ENCODE measurements around the gene C11orf91.
"Not testable (repeated sequence)": the region's sequence is repeated elsewhere in the genome, so short reads cannot be mapped to it uniquely, and the experiment has no call there.

The C11orf91 gene

DNA sequence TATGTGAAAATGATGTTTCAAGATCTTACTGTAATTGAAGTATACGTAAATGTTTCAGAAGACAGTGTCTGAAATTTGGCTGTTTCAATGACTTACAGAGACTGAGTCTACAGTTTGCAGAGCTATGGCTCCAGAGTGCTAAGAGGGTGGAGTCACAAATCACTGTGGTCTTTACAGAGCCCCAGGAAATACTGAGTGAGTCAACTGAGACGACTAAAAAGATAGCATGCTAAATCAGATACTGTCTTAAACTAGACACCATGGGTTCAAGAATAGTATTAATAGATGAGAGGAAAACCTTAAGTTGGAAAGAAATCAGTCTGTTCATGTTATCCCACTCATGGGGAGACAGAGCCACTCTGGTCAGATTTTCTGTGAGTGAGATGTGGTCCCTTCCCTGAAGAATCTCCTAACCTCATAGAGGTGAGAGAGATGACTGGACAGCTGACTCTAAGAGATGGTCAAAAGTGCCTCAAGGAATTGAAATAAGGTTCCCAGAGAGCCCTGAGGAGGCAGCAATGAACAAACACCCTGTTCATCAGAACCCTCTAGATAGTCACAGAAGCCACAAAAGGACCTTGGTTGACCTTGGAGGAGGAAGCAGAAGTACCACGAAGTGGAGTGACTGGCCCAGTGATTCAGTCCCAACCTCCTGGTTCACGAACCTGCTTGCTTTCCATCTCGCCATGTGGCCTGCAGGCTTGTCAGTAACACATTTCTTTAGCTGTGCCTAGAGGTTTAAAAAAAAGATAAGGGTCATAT lies 30.2 kb downstream of the C11orf91 start:
- no peak for DNase-seq (ENCODE audit: low read depth in 2 of 2)

- DNase-seq (ENCODE audit: low read depth in 2 of 2): no peak
Observed at GRCh38 chr11:33669598-33670249, 30.9 kb downstream of the C11orf91 start.

GRCh38 chr11:33668951-33669596 lies 31.6 kb downstream of the C11orf91 start:
- no peak for DNase-seq (ENCODE audit: low read depth in 2 of 2)

- DNase-seq (ENCODE audit: low read depth in 2 of 2): no peak
Observed at GRCh38 chr11:33668468-33668825, 32.2 kb downstream of the C11orf91 start.

GRCh38 chr11:33667819-33668467 lies 32.7 kb downstream of the C11orf91 start:
- DNase-seq (ENCODE audit: low read depth in 2 of 2): no peak

GRCh38 chr11:33665350-33666106 lies 35.1 kb downstream of the C11orf91 start:
- DNase-seq (ENCODE audit: low read depth in 2 of 2): no peak

DNA sequence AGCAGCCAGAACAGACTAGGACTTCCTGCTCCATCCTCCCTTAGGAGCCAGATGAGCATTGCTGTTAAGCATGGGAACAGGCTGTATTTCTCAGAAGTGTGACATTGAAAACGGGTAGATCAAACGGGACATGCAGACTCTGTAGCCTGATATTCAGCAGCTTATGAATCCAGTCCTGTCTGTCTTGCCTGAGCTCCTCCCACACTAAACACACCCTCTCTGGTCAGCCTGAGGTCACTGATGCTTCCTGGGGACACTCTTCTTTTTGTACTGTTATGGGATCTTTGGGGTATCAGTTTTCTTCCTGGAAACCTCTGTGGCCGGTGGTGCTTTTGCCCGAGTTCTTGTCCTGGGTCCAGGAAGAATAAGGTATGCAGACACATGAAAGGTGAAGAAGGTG lies 35.8 kb downstream of the C11orf91 start:
- DNase-seq (ENCODE audit: low read depth in 2 of 2): no peak

DNA sequence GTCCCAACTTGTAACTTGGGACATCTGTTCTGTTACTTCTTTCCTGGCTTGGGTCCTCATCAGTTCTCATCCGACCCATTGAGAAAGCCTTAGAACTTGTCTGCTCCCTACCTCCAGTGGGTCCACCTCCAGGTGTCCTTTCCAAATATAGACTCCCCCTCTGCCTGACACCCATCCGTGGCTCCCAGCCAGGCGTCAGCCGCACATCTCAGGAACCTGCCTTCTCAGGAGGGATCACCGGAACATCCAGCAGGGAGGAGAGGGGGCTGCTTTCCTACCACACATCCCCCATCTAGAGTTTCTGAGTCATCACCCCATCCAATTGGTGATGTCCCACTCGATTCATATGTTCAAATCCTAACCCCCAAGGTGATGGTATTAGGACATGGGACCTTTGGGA lies 36.5 kb downstream of the C11orf91 start:
- no peak for DNase-seq (ENCODE audit: low read depth in 2 of 2)

- no peak for DNase-seq (ENCODE audit: low read depth in 2 of 2)
Observed at GRCh38 chr11:33663121-33663520, 37.5 kb downstream of the C11orf91 start.

DNA sequence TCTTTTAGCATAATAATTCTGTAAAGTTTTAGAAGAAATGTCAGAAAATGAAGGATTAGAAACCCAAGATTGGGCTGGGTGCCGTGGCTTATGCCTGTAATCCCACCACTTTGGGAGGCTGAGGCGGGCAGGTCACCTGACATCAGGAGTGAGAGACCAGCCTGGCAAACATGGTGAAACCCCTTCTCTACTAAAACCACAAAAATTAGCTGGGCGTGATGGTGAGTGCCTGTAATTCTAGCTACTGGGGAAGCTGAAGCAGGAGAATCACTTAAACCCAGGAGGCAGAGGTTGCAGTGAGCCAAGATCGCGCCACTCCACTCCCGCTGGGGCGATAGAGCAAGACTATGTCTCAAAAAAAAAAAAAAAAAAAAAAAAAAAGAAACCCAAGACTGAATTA lies 39.1 kb downstream of the C11orf91 start:
- DNase-seq (ENCODE audit: low read depth in 2 of 2): not testable (repeated sequence)

DNA sequence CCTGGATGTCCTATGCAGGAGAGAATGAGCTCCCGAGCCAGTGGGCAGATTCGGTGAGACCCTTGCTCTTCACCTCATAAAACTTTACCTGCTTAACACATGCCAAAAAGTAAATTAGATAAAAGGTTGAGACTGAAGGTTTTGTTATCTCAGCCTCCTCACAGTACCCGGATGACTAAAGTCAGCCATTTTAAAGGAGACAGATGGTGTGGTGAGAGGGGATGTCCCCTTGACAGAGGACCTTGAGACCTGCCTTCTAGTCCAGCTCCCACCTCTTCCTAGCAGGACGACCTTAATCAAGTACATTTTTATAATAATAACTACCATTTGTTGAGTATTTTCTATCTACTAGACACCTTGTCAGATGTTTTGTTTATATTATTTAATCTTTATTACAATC lies 39.7 kb downstream of the C11orf91 start:
- DNase-seq (ENCODE audit: low read depth in 2 of 2): no peak

DNA sequence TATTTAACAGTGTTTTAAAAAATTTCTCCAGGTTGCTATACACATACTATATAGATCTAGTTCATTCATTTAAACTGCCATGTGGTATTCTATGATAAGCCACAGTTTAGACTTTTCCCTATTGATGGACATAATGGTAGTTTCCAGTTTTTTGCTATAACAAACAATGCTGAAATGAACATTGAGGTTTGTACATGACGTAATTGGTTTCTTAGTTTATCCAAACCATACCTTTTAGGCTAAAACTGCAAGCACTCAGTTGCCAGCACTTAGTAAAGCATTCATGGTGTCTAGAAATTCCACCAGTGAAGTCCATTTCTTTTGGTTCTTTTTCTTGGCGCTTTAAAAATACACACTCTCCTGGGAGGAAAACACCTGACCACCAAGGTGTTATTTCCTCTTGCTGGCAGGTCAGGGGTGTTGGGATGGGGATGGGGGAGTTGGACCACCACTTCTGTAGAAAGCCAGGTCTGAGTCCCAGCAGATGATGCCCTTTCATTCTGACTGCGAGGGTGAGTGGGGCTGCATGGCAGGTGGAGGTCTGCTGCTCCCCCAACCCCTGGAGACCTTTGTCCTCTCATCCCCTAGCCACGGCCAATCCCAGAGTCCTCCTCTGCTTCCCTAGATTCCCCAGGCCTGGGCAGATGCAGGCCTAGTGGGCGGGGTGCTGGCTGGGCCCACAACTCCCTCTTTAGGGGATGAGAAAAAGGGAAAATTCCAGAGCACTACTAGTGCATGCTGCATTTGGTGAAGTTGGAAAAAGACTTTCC lies 41.1 kb downstream of the C11orf91 start:
- DNase-seq (ENCODE audit: low read depth in 2 of 2): no peak

DNA sequence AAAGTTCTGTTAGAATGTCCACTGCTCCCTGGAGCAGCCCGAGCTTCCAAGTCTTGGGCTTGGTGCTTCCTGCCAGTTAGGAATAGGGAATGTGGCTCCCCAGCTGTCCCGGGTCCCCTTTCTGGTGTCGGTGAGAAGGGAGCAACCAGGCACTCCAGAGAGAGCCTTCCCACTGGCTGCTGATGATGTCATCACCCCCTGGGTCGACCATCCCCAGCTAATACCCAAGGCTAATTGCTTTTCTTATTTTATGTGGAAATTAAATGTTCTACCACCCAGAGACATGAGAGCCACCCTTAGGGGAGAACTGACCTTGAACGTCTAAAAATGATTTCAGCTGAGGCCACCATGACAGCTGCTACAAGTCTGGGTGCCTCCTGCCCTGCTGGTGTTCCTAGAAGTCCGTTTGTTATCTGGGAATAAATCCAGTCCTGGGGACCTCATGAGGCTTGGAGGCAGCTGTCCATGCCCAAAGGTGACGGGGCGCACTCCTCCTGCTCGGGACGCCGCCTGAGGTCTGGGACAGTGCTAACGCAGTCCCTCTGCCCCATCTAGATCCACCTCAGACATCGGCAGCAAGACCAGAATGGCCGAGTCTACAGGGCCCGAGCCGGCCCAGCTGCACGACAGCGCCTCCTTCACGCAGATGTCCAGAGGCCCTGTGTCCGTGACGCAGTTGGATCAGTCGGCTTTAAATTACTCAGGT lies 42.3 kb downstream of the C11orf91 start:
- DNase-seq (ENCODE audit: low read depth in 2 of 2): no peak

DNA sequence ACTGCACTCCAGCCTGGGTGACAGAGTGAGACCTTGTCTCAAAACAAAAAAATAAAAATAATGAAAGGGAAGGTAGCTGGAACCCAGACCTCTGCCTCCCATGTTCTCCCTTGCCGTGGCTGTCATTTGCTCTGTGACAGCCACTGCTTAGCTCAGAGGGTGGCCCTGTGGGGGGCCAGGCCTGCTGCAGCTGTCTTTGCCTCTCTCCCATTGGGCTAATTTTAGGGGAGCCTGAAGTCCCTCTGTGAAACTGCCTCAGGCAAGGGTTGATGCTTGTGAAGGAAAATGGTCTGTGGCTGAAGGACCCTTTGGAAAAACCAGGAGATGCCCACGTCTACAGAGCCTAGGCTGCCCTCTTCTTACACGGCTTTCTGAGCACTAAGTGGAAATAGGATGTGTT lies 42.9 kb downstream of the C11orf91 start:
- DNase-seq (ENCODE audit: low read depth in 2 of 2): no peak

- no peak for DNase-seq (ENCODE audit: low read depth in 2 of 2)
Observed at GRCh38 chr11:33656768-33657167, 43.9 kb downstream of the C11orf91 start.

DNA sequence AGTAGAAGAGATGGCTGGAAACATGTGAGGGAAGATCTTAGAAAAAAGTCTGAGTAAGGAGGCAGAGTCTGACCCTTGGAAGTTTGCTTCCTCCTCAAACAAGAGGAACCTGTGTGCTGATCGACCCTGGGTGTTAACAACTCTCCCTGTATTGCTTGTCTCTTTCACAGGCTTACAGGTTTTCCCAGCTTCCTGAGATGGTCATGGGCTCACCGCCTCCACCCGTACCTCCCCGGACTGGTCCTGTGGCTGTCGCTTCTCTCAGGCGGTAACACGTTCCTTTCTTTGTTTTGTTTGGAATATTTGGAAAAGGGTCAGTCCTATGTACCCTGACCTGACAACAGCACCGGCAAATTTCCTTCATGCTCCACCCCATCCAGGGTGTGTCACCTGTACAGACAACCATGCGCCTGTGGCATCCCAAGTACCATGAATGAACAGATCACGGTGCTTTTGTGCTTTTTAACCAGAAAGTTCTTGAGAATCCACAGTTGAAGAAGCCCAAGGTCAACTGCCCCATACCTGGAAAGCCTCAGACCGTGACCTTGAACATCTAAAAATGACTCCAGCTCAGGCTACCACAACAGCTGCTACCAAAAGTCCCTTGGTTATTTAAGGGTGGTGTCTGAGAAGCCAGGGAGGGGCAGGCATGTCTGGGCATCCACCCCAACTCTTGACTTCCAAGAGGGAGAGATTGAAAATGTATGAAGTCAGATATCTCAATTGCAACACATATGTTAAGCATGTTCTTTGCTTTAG lies 44.6 kb downstream of the C11orf91 start:
- DNase-seq (ENCODE audit: low read depth in 2 of 2): no peak

GRCh38 chr11:33654594-33654993 lies 46.0 kb downstream of the C11orf91 start:
- DNase-seq (ENCODE audit: low read depth in 2 of 2): no peak

- DNase-seq (ENCODE audit: low read depth in 2 of 2): no peak
Observed at GRCh38 chr11:33652930-33653329, 47.7 kb downstream of the C11orf91 start.

GRCh38 chr11:33652431-33652830 lies 48.2 kb downstream of the C11orf91 start:
- no peak for DNase-seq (ENCODE audit: low read depth in 2 of 2)

GRCh38 chr11:33651990-33652389 lies 48.6 kb downstream of the C11orf91 start:
- no peak for DNase-seq (ENCODE audit: low read depth in 2 of 2)
